H9 (cell line): ENCODE measurements around the gene CTF1. TPM values are rescaled to one million over a fixed set of nuclear protein-coding genes. Genes with fewer than 3 reads are reported as not detected.

Source experiments
- DNase-seq: peaks from one replicate; pipeline ENCODE4 v3.0.0-alpha.2; 2017
- H2AFZ ChIP-seq: one replicate; pipeline ENCODE4 v1.6.1; 2013; ENCODE audit warnings: mild to moderate bottlenecking, low read length, control low read depth, moderate library complexity
- H2AK5ac ChIP-seq: 2 replicates; pipeline ENCODE4 v1.6.1; 2013; ENCODE audit warnings: low read length, control low read depth, mixed read lengths; ENCODE audit not compliant: insufficient read length
- H2BK120ac ChIP-seq: one replicate; pipeline ENCODE4 v1.6.1; 2013; ENCODE audit warnings: low read depth, mild to moderate bottlenecking, low read length, control low read depth, inconsistent platforms; ENCODE audit not compliant: poor library complexity, severe bottlenecking
- H2BK12ac ChIP-seq: 2 replicates; pipeline ENCODE4 v1.6.1; 2013; ENCODE audit warnings: low read length, control low read depth, mixed read lengths, low read depth; ENCODE audit not compliant: insufficient read length
- H2BK15ac ChIP-seq: 2 replicates; pipeline ENCODE4 v1.6.1; 2013; ENCODE audit warnings: low read depth, low read length, control low read depth
- H2BK20ac ChIP-seq: one replicate; pipeline ENCODE4 v1.6.1; 2013; ENCODE audit warnings: low read depth, mild to moderate bottlenecking, low read length, control low read depth, inconsistent platforms; ENCODE audit not compliant: poor library complexity, severe bottlenecking
- H2BK5ac ChIP-seq: 2 replicates; pipeline ENCODE4 v1.6.1; 2013; ENCODE audit warnings: low read length, control low read depth, mixed read lengths; ENCODE audit not compliant: insufficient read length
- H3K14ac ChIP-seq: 2 replicates; pipeline ENCODE4 v1.6.1; 2013; ENCODE audit warnings: low read length, control low read depth; ENCODE audit not compliant: insufficient read depth
- H3K18ac ChIP-seq: 2 replicates; pipeline ENCODE4 v1.6.1; 2013; ENCODE audit warnings: low read depth, mild to moderate bottlenecking, mixed read lengths, low read length, control low read depth; ENCODE audit not compliant: insufficient read length
- H3K23ac ChIP-seq: 2 replicates; pipeline ENCODE4 v1.6.1; 2013; ENCODE audit warnings: low read length, control low read depth, mixed read lengths, low read depth; ENCODE audit not compliant: insufficient read length
- H3K23me2 ChIP-seq: 2 replicates; pipeline ENCODE4 v1.6.1; 2013; ENCODE audit warnings: low read depth, mild to moderate bottlenecking, mixed read lengths, low read length, control low read depth; ENCODE audit not compliant: insufficient read length, poor library complexity, severe bottlenecking
- H3K27ac ChIP-seq: 2 replicates; pipeline ENCODE4 v1.5.1; 2013; ENCODE audit warnings: low read length, control low read depth, mixed read lengths, low read depth; ENCODE audit not compliant: insufficient read length
- H3K27me3 ChIP-seq: 2 replicates; pipeline ENCODE4 v1.6.1; 2013; ENCODE audit warnings: low read length, control low read depth, inconsistent platforms; ENCODE audit not compliant: insufficient read depth
- H3K4ac ChIP-seq: 2 replicates; pipeline ENCODE4 v1.6.1; 2013; ENCODE audit warnings: low read depth, mild to moderate bottlenecking, control low read depth, inconsistent platforms, low read length, moderate library complexity
- H3K4me1 ChIP-seq: 2 replicates; pipeline ENCODE4 v1.6.1; 2013; ENCODE audit warnings: low read length, control low read depth, inconsistent platforms; ENCODE audit not compliant: insufficient read depth
- H3K4me2 ChIP-seq: 2 replicates; pipeline ENCODE4 v1.6.1; 2013; ENCODE audit warnings: low read length, control low read depth, mixed read lengths; ENCODE audit not compliant: insufficient read length, insufficient read depth
- H3K56ac ChIP-seq: 2 replicates; pipeline ENCODE4 v1.6.1; 2013; ENCODE audit warnings: low read depth, mild to moderate bottlenecking, mixed read lengths, low read length, control low read depth; ENCODE audit not compliant: insufficient read length
- H3K79me1 ChIP-seq: 2 replicates; pipeline ENCODE4 v1.6.1; 2013; ENCODE audit warnings: low read depth, mild to moderate bottlenecking, moderate library complexity, low read length, control low read depth, inconsistent platforms; ENCODE audit not compliant: insufficient read depth, poor library complexity, severe bottlenecking
- H3K79me2 ChIP-seq: 2 replicates; pipeline ENCODE4 v1.6.1; 2013; ENCODE audit warnings: low read length, control low read depth, inconsistent platforms; ENCODE audit not compliant: insufficient read depth
- H3K9ac ChIP-seq: 2 replicates; pipeline ENCODE4 v1.6.1; 2013; ENCODE audit warnings: low read length, control low read depth, mixed read lengths; ENCODE audit not compliant: insufficient read length; ENCODE audit errors: extremely low read depth
- H3K9me3 ChIP-seq: one replicate; pipeline ENCODE4 v1.6.1; 2013; ENCODE audit warnings: low read depth, low read length, inconsistent platforms; ENCODE audit not compliant: control insufficient read depth
- H3T11ph ChIP-seq: one replicate; pipeline ENCODE4 v1.6.1; 2013; ENCODE audit warnings: mild to moderate bottlenecking, low read length, control low read depth, inconsistent platforms
- H4K20me1 ChIP-seq: one replicate; pipeline ENCODE4 v1.6.1; 2013; ENCODE audit not compliant: control insufficient read depth, insufficient read length, insufficient read depth
- H4K5ac ChIP-seq: 2 replicates; pipeline ENCODE4 v1.6.1; 2013; ENCODE audit warnings: low read depth, mild to moderate bottlenecking, mixed read lengths, low read length, control low read depth; ENCODE audit not compliant: insufficient read length
- H4K8ac ChIP-seq: replicated peaks from 2 replicates; pipeline ENCODE4 v1.6.1; 2013; ENCODE audit warnings: low read length, control low read depth, mixed read lengths, low read depth; ENCODE audit not compliant: insufficient read length
- H4K91ac ChIP-seq: 2 replicates; pipeline ENCODE4 v1.6.1; 2013; ENCODE audit warnings: low read depth, mild to moderate bottlenecking, moderate library complexity, mixed read lengths, low read length, control low read depth; ENCODE audit not compliant: insufficient read length
- H3K27ac Mint-ChIP-seq, 3 experiments: 2 replicates in 2 of 3; 3 replicates in 1 of 3; pipeline ENCODE4 v1.8.0; 2020 to 2021; ENCODE audit warnings: mixed read lengths in 3 of 3, mild to moderate bottlenecking in 1 of 3, moderate library complexity in 1 of 3
- H3K27me3 Mint-ChIP-seq: 2 replicates; pipeline ENCODE4 v1.8.0; 2021; ENCODE audit warnings: low read depth, mild to moderate bottlenecking, moderate library complexity, mixed read lengths
- H3K36me3 Mint-ChIP-seq, 3 experiments: 2 replicates in 2 of 3; 3 replicates in 1 of 3; pipeline ENCODE4 v1.8.0; 2020 to 2021; ENCODE audit warnings: low read depth in 3 of 3, mixed read lengths in 3 of 3; ENCODE audit not compliant: insufficient read depth in 1 of 3
- H3K4me1 Mint-ChIP-seq, 2 experiments: 2 replicates each; pipeline ENCODE4 v1.8.0; 2020; ENCODE audit warnings: mixed read lengths in 2 of 2
- H3K4me3 Mint-ChIP-seq, 2 experiments: 2 replicates in 1 of 2; 3 replicates in 1 of 2; pipeline ENCODE4 v1.8.0; 2020 to 2021; ENCODE audit warnings: mild to moderate bottlenecking in 2 of 2, mixed read lengths in 2 of 2, moderate library complexity in 1 of 2
- H3K9me3 Mint-ChIP-seq, 2 experiments: 2 replicates in 1 of 2; 3 replicates in 1 of 2; pipeline ENCODE4 v1.8.0; 2020; ENCODE audit warnings: mild to moderate bottlenecking in 2 of 2, mixed read lengths in 2 of 2, moderate library complexity in 1 of 2
- WGBS: extraction: QIAGEN DNeasy Blood & Tissue Kit; methylation state at CpG from one replicate; pipeline ENCODE4 v1.1.7; 2013; ENCODE audit warnings: missing lambda C conversion rate, low lambda C conversion rate, mixed read lengths; ENCODE audit not compliant: insufficient read length; ENCODE audit errors: extremely low coverage; 5-methylcytosine and 5-hydroxymethylcytosine counted together
- total RNA-seq: library from RNA; stranded (reverse); gene quantifications from 2 replicates; pipeline ENCODE4 v1.2.1, GENCODE V29; 2021
- TF ChIP-seq, protein P1 (sequence below): fragments of 200-600 bp; sonication (generic); conservative IDR thresholded peaks from 3 replicates; pipeline ENCODE4 v1.8.0; 2021; ENCODE audit warnings: antibody characterized with exemption, mild to moderate bottlenecking

Gene CTF1
- total RNA-seq, 1 experiment from 2014 or later = 0.72 TPM

DNA sequence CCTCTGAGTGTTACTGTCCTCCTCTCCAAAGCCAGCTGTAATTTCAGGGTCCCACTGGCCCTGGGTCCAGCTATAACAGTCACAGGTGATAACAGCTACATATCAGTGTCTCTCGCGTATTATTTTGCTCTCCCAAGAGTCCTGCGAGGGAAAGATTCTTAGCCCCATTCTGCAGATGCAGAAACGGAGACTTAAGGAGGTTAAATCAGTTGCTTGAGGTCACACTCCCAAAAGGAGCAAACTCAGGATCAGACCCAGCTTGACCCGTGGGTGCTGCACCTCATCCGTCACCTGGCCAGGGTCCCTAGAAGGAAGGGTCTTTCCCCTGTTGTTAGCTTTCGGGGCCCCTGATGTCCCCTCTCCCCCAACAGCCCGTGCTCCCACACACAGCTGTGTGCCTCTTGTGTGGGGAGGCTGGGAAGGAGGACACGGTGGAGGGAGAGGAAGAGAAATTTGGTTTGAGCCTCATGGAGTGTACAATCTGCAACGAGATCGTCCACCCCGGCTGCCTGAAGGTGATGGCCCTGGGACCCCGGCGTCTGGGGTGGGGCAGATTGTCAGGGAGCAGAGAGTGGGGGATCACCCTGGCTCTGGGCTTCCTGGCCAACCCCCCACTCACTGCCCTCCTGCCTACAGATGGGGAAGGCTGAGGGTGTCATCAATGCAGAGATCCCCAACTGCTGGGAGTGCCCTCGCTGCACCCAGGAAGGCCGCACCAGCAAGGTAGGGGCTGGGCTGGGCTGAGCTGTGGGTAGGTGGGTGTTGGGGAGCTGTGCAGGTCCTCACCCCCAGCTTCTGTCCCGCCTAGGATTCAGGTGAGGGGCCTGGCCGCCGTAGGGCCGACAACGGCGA is 30.7 kb downstream of the CTF1 start:
- no peak for DNase-seq
- H3K27ac ChIP-seq = no peak overlapping the region
- no peak overlapping the region for H3K9ac ChIP-seq
- H4K20me1 ChIP-seq = no peaks in the 10 kb centered on the region
- no peak overlapping the region for H3K14ac ChIP-seq
- no peak overlapping the region for H3K18ac ChIP-seq
- H3K79me2 ChIP-seq = no peaks in the 10 kb centered on the region
- no peak overlapping the region for H3K56ac ChIP-seq
- peaks cover 10% of the 10 kb centered on the region for H3K23me2 ChIP-seq
- H3K9me3 Mint-ChIP-seq = no peaks in the 10 kb centered on the region; a peak in 1 of 5 replicates
- no peak overlapping the region for H3K4ac ChIP-seq
- H3K27ac Mint-ChIP-seq = peak overlapping the region in 2 of 3 experiments; percentile 60 to 67; a peak in 3 of 7 replicates
- H3K4me3 Mint-ChIP-seq = peak overlapping the region in 1 of 2 experiments; percentile 56; a peak in 1 of 5 replicates
- TF ChIP-seq, protein P1, sequence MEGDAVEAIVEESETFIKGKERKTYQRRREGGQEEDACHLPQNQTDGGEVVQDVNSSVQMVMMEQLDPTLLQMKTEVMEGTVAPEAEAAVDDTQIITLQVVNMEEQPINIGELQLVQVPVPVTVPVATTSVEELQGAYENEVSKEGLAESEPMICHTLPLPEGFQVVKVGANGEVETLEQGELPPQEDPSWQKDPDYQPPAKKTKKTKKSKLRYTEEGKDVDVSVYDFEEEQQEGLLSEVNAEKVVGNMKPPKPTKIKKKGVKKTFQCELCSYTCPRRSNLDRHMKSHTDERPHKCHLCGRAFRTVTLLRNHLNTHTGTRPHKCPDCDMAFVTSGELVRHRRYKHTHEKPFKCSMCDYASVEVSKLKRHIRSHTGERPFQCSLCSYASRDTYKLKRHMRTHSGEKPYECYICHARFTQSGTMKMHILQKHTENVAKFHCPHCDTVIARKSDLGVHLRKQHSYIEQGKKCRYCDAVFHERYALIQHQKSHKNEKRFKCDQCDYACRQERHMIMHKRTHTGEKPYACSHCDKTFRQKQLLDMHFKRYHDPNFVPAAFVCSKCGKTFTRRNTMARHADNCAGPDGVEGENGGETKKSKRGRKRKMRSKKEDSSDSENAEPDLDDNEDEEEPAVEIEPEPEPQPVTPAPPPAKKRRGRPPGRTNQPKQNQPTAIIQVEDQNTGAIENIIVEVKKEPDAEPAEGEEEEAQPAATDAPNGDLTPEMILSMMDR = no peak
- H2BK12ac ChIP-seq = no peak overlapping the region
- peaks cover 10 to 24% of the 10 kb centered on the region in 2 experiments for H3K4me1 Mint-ChIP-seq
- WGBS = no CpG with 5 or more reads among the region's 22 CpGs
- no peak overlapping the region for H4K5ac ChIP-seq
- H2BK5ac ChIP-seq = no peak overlapping the region
- H3K79me1 ChIP-seq = no peaks in the 10 kb centered on the region
- no peak overlapping the region for H2BK120ac ChIP-seq
- no peak overlapping the region for H4K91ac ChIP-seq
- no peaks in the 10 kb centered on the region for H3K27me3 Mint-ChIP-seq
- H3K36me3 Mint-ChIP-seq = peaks cover 29 to 39% (median 37%) of the 10 kb centered on the region in 3 experiments
- H3K27me3 ChIP-seq = no peaks in the 10 kb centered on the region
- no peak overlapping the region for H2AK5ac ChIP-seq
- no peaks in the 10 kb centered on the region for H3K4me1 ChIP-seq
- H3K9me3 ChIP-seq = no peaks in the 10 kb centered on the region
- H2AFZ ChIP-seq = no peak overlapping the region
- no peak overlapping the region for H3K23ac ChIP-seq
- H3K4me2 ChIP-seq = no peak overlapping the region
- H2BK20ac ChIP-seq = no peak overlapping the region
- no peak overlapping the region for H4K8ac ChIP-seq
- H2BK15ac ChIP-seq = no peak overlapping the region
- H3T11ph ChIP-seq = no peak overlapping the region
